ENCODE measurements around the gene BTNL8.

GRCh38 chr5:180974612-180975315 is 75.8 kb downstream of the BTNL8 start:
- TF ChIP-seq, protein P1, sequence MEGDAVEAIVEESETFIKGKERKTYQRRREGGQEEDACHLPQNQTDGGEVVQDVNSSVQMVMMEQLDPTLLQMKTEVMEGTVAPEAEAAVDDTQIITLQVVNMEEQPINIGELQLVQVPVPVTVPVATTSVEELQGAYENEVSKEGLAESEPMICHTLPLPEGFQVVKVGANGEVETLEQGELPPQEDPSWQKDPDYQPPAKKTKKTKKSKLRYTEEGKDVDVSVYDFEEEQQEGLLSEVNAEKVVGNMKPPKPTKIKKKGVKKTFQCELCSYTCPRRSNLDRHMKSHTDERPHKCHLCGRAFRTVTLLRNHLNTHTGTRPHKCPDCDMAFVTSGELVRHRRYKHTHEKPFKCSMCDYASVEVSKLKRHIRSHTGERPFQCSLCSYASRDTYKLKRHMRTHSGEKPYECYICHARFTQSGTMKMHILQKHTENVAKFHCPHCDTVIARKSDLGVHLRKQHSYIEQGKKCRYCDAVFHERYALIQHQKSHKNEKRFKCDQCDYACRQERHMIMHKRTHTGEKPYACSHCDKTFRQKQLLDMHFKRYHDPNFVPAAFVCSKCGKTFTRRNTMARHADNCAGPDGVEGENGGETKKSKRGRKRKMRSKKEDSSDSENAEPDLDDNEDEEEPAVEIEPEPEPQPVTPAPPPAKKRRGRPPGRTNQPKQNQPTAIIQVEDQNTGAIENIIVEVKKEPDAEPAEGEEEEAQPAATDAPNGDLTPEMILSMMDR (IDR thresholded peaks at IDR 0.05; ENCODE audit: low read depth, low read length, poor library complexity, severe bottlenecking), result no peak
- TF ChIP-seq EZH2phosphoT487 (IDR thresholded peaks at IDR 0.05; ENCODE audit: borderline replicate concordance, low read length), result no peak
